ENCODE measurements around the gene ATP6V1G1.

Gene ATP6V1G1

GRCh38 chr9:114633438-114634089, 46.0 kb downstream of the ATP6V1G1 start:
- H3K4me3 ChIP-seq (ENCODE audit: low read depth, low read length): no peak overlapping the region
- DNase-seq (ENCODE audit: low read depth): no peak
- no peak for TF ChIP-seq CTCF (IDR thresholded peaks at IDR 0.05; ENCODE audit: low read depth, low read length, missing control alignments)

DNA sequence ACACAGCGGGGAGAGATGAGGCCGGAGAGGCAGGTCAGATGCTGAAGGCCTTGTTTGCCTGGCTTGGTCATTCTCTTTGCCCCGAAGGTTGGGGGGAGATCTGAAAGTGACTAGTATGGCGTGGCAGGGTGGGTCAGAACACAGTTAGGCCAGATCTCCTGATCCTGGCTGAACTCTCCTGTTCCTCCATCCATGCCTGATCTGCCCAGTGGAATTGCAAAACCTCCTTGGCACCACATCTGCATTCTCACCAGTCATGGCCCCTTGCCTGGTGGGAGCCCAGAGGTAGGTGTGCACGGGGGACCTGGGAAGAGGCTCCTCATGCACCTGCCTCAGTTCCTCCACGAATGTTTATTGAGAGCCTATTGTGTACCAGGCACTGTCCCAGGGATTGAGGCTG, 46.8 kb downstream of the ATP6V1G1 start:
- no peak overlapping the region for H3K4me3 ChIP-seq (ENCODE audit: low read depth, low read length)
- TF ChIP-seq CTCF (IDR thresholded peaks at IDR 0.05; ENCODE audit: low read depth, low read length, missing control alignments): no peak
- no peak for DNase-seq (ENCODE audit: low read depth)

DNA sequence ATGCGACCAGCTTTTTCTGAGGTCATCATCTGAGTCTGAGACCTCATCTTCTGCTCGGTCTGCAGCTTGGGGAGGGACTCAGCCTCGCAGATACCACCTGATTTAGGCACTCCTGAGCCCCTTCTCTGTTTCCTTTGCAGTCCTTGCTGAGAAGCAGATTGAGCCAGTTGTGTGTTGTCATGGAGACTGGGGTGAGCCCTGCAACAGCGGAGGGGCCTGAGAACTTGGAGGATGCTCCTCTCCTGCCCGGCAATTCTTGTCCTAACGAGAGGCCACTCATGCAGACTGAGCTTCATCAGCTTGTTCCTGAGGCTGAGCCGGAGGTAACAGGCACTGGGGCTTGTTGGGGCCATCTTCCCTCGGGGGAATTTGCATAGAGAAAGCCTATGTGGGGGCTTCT, 50.8 kb downstream of the ATP6V1G1 start:
- TF ChIP-seq CTCF (IDR thresholded peaks at IDR 0.05; ENCODE audit: low read depth, low read length, missing control alignments): no peak
- no peak overlapping the region for H3K4me3 ChIP-seq (ENCODE audit: low read depth, low read length)
- no peak for DNase-seq (ENCODE audit: low read depth)

GRCh38 chr9:114641967-114642366, 54.4 kb downstream of the ATP6V1G1 start:
- H3K4me3 ChIP-seq (ENCODE audit: low read depth, low read length): no peak overlapping the region
- TF ChIP-seq CTCF (IDR thresholded peaks at IDR 0.05; ENCODE audit: low read depth, low read length, missing control alignments): no peak
- no peak for DNase-seq (ENCODE audit: low read depth)

DNA sequence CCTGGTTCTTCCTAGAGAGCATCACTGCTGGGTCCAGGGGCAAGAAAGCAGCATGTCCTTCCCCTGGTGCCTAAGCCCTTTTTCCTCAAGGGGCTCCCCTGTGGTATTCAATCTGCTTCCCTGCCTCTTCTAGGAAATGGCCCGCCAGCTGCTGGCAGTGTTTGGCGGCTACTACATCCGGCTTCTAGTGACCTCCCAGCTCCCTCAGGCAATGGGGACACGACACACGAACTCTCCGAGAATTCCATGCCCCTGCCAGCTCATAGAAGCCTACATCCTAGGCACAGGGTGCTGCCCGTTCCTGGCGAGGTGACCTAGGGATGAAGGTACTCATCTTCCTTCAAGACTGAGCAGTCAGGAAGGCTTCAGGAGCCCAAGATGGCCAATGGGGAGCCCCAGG, 55.4 kb downstream of the ATP6V1G1 start:
- TF ChIP-seq CTCF (IDR thresholded peaks at IDR 0.05; ENCODE audit: low read depth, low read length, missing control alignments): no peak
- DNase-seq (ENCODE audit: low read depth): no peak
- no peak overlapping the region for H3K4me3 ChIP-seq (ENCODE audit: low read depth, low read length)

GRCh38 chr9:114643896-114644295, 56.3 kb downstream of the ATP6V1G1 start:
- TF ChIP-seq CTCF (IDR thresholded peaks at IDR 0.05; ENCODE audit: low read depth, low read length, missing control alignments): no peak
- no peak for DNase-seq (ENCODE audit: low read depth)
- no peak overlapping the region for H3K4me3 ChIP-seq (ENCODE audit: low read depth, low read length)
